ENCODE data around the gene SLC66A3.

The SLC66A3 gene

GRCh38 chr2:11141319-11141718 is 13.9 kb upstream of the SLC66A3 start:
- Histone ChIP-seq H3K36me3 (ENCODE audit: control insufficient read depth, insufficient read depth, low read length) (no peaks in the 10 kb centered on the region), H3K27me3 (replicated peaks; ENCODE audit: control insufficient read depth, insufficient read depth, low read length) (no peaks in the 10 kb centered on the region; the same call in 1 of the 2 replicates), H3K4me3 (replicated peaks; ENCODE audit: low read depth, low read length) (no peak overlapping the region)
- TF ChIP-seq CTCF (IDR thresholded peaks at IDR 0.05; ENCODE audit: insufficient read depth, low read length, poor library complexity, severe bottlenecking) = no peak
- DNase-seq (ENCODE audit: extremely low read depth, insufficient read length) = no peak

- TF ChIP-seq CTCF (IDR thresholded peaks at IDR 0.05; ENCODE audit: insufficient read depth, low read length, poor library complexity, severe bottlenecking) = no peak
- Histone ChIP-seq H3K36me3 (ENCODE audit: control insufficient read depth, insufficient read depth, low read length) (no peaks in the 10 kb centered on the region), H3K4me3 (replicated peaks; ENCODE audit: low read depth, low read length) (no peak overlapping the region), H3K27me3 (replicated peaks; ENCODE audit: control insufficient read depth, insufficient read depth, low read length) (no peaks in the 10 kb centered on the region; the same call in 1 of the 2 replicates)
- no peak for DNase-seq (ENCODE audit: extremely low read depth, insufficient read length)
Measured at GRCh38 chr2:11142330-11142729, 12.9 kb upstream of the SLC66A3 start.

DNA sequence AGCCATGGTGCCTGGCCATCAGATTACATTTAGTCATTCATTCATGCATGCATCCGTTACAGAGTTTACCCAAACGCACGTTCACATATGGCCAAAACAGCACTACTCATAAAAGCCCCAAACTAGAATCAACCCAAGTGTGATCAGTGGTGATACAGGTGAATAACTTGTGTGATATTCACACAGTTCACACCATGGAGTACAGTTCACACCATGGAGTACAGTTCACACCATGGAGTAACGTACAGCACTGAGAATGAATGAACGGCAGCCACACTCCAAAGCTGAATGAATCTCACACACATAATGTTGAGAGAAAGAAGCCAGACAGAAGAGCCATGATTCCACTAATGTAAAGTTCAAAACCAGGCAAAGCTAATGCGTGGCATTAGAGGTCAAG is 12.3 kb upstream of the SLC66A3 start:
- no peak for DNase-seq (ENCODE audit: extremely low read depth, insufficient read length)
- no peak overlapping the region for H3K4me3 ChIP-seq (replicated peaks; ENCODE audit: low read depth, low read length)
- TF ChIP-seq CTCF (IDR thresholded peaks at IDR 0.05; ENCODE audit: insufficient read depth, low read length, poor library complexity, severe bottlenecking) = no peak
- no peaks in the 10 kb centered on the region; the same call in 1 of the 2 replicates for H3K27me3 ChIP-seq (replicated peaks; ENCODE audit: control insufficient read depth, insufficient read depth, low read length)
- no peaks in the 10 kb centered on the region for H3K36me3 ChIP-seq (ENCODE audit: control insufficient read depth, insufficient read depth, low read length)

GRCh38 chr2:11144077-11144737 is 11.1 kb upstream of the SLC66A3 start:
- Histone ChIP-seq H3K27me3 (replicated peaks; ENCODE audit: control insufficient read depth, insufficient read depth, low read length) (no peaks in the 10 kb centered on the region; the same call in 1 of the 2 replicates), H3K36me3 (ENCODE audit: control insufficient read depth, insufficient read depth, low read length) (no peaks in the 10 kb centered on the region), H3K4me3 (replicated peaks; ENCODE audit: low read depth, low read length) (no peak overlapping the region)
- TF ChIP-seq CTCF (IDR thresholded peaks at IDR 0.05; ENCODE audit: insufficient read depth, low read length, poor library complexity, severe bottlenecking) = no peak
- no peak for DNase-seq (ENCODE audit: extremely low read depth, insufficient read length)

- Histone ChIP-seq H3K4me3 (replicated peaks; ENCODE audit: low read depth, low read length) (no peak overlapping the region), H3K36me3 (ENCODE audit: control insufficient read depth, insufficient read depth, low read length) (no peaks in the 10 kb centered on the region), H3K27me3 (replicated peaks; ENCODE audit: control insufficient read depth, insufficient read depth, low read length) (no peaks in the 10 kb centered on the region; the same call in 1 of the 2 replicates)
- no peak for DNase-seq (ENCODE audit: extremely low read depth, insufficient read length)
- no peak for TF ChIP-seq CTCF (IDR thresholded peaks at IDR 0.05; ENCODE audit: insufficient read depth, low read length, poor library complexity, severe bottlenecking)
Measured at GRCh38 chr2:11144738-11145079, 10.6 kb upstream of the SLC66A3 start.

GRCh38 chr2:11145350-11145749 is 9.9 kb upstream of the SLC66A3 start:
- no peak for DNase-seq (ENCODE audit: extremely low read depth, insufficient read length)
- Histone ChIP-seq H3K36me3 (ENCODE audit: control insufficient read depth, insufficient read depth, low read length) (no peaks in the 10 kb centered on the region), H3K27me3 (replicated peaks; ENCODE audit: control insufficient read depth, insufficient read depth, low read length) (no peaks in the 10 kb centered on the region; the same call in 1 of the 2 replicates), H3K4me3 (replicated peaks; ENCODE audit: low read depth, low read length) (no peak overlapping the region)
- no peak for TF ChIP-seq CTCF (IDR thresholded peaks at IDR 0.05; ENCODE audit: insufficient read depth, low read length, poor library complexity, severe bottlenecking)

All from GM06990 (cell line).